ENCODE data around the gene ID3. TPM values are rescaled to one million over a fixed set of nuclear protein-coding genes. Genes with fewer than 3 reads are reported as not detected.

Gene ID3
- total and polyA plus RNA-seq, 2 donors (not counting 3 experiments of a cell fraction or from before 2014, with no cell fraction given), result 277 to 971 TPM

DNA sequence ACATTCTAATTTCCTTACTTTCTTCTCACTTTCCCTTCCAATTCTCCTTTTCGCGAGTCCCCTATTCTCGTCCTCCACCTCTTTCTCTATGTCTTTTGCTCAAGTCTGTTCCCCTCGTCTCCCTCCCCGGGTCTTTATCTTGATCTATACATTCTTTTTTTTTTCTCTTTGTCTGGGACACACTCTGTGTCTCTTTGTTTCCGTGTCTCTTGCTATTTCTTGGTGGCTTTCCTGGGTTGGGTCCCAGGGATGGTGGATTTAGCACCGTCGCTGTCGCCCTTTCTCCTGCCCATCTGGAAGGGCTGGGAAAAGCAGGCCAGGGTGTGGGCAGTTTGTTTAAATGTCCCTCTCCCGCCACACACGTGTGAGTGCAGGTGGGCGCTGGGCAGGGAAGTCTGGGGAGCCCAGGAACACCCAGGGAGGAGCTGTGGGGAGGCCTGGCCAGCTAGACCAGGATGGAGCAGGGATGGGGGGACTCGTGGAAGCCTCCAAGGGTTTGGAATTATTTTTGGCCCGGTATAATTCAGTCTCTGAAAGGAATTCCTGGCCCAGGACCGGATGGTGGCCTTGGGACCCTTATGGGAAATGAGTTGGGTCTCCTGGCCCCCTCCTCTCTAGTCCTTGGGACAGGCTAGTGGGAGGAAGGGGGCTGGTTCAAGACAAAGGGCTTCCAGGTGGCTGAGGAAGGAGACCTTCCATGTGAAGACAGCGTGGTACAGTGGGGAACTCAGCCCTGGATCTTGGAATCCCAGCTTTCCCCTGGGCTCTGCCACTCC, 9.5 kb upstream of the ID3 start:
- intact Hi-C loops (cut with micrococcal nuclease), result no loop called here
- H3K27ac ChIP-seq (ENCODE audit: insufficient read depth, low read depth, low read length), result peak overlapping the region; percentile 47
- H3K9ac ChIP-seq (replicated peaks; ENCODE audit: extremely low read depth, insufficient read depth, low read length), result peak overlapping the region; percentile 90
- dilution Hi-C loops (cut with MboI; ENCODE audit: extremely low pct_ligation_motif_present, low sequenced_read_pairs), result no loop called here
- ChIA-PET CTCF (interaction anchor here (0.5 to 2.8 kb wide), 10 partner anchors 8 to 330 kb away, joined by 3 to 19 read pairs (median 4); partner anchors contain the start of gene ID3), POLR2A (interaction anchor here (1.7 kb wide), 1 partner anchor 12 kb away, joined by 5 read pairs; no protein-coding TSS in a partner anchor)
- H2AFZ ChIP-seq (ENCODE audit: low read depth, low read length), result peak overlapping the region; percentile 87
- H3K9me1 ChIP-seq (replicated peaks; ENCODE audit: control insufficient read depth, extremely low read depth, insufficient read depth, low read length), result no peaks in the 10 kb centered on the region
- H3K36me3 ChIP-seq (ENCODE audit: control insufficient read depth in 2 of 2, extremely low read depth in 1 of 2, insufficient read depth in 2 of 2, low read length in 2 of 2), result no peaks in the 10 kb centered on the region
- DNase-seq (ENCODE audit: low read depth, low spot score) (peak; percentile 34), FAIRE-seq (peak; percentile 24)
- H3K27me3 ChIP-seq (ENCODE audit: control insufficient read depth in 2 of 2, insufficient read depth in 2 of 2, low read length in 2 of 2), result no peaks in the 10 kb centered on the region
- H3K4me1 ChIP-seq (ENCODE audit: control insufficient read depth, extremely low read depth, insufficient read depth, low read length), result peaks cover 7% of the 10 kb centered on the region
- no peaks in the 10 kb centered on the region for H4K20me1 ChIP-seq (replicated peaks; ENCODE audit: control insufficient read depth, extremely low read depth, insufficient read depth, low read length)
- H3K79me2 ChIP-seq (ENCODE audit: control insufficient read depth, insufficient read depth, low read length), result no peaks in the 10 kb centered on the region
- BruUV-seq (replicated peaks), result TSS peak; percentile 49
- H3K9me3 ChIP-seq (replicated peaks; ENCODE audit: control insufficient read depth, insufficient read depth, low read length), result no peaks in the 10 kb centered on the region
- TF ChIP-seq POLR2A (IDR thresholded peaks at IDR 0.05; ENCODE audit: low read depth, low read length), result peak; percentile 37
- no peak for TF ChIP-seq POLR2AphosphoS5 (IDR thresholded peaks at IDR 0.05; ENCODE audit: insufficient read depth, low read depth, low read length)
- H3K4me3 ChIP-seq (replicated peaks in 1 of 3; ENCODE audit: insufficient read depth in 1 of 3, low read depth in 1 of 3, low read length in 3 of 3), result peak overlapping the region; percentile 26 to 51 (median 44)
- H3K4me2 ChIP-seq (ENCODE audit: insufficient read depth, low read length), result peak overlapping the region; percentile 82

DNA sequence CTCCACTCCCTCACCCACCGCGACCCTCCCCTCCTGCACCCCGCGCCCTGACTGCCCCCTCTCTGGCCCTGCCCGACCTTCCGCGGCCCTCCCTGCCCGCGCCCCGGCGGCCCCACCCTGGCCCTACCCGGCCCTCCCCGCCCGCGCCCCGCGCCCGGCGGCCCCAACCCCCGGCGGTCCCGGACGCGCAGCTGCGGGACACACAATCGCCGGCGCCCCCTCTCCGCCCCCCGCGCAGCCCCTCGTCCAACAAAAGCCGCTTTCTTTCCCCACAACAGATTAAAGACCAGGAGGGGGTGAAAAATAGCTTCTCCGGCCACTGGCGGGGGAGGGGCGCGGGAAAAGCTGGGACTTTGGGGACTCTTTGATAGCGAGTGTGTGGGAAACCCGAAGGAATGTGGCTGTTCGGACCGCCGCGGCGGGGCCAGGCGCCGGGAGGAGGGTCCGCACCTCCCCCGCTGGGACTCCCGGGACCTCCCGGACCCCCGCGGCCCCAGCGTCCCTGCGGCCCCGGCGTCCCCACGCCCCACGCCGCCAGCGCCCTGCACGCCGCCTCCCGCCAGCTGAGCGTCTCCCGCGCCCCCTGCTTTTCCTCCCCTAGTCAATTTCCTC, 8.8 kb upstream of the ID3 start:
- POLR2A ChIA-PET, result interaction anchor here (1.7 kb wide), 1 partner anchor 13 kb away, joined by 5 read pairs; no protein-coding TSS in a partner anchor
- TF ChIP-seq FOS (IDR thresholded peaks at IDR 0.05; ENCODE audit: borderline replicate concordance, insufficient read depth, low read length) (no peak), CTCF (IDR thresholded peaks at IDR 0.05; ENCODE audit: extremely low read depth in 1 of 2, insufficient read depth in 1 of 2, low read depth in 1 of 2, low read length in 2 of 2) (no peak), POLR2AphosphoS5 (IDR thresholded peaks at IDR 0.05; ENCODE audit: insufficient read depth, low read depth, low read length) (no peak), MYC (IDR thresholded peaks at IDR 0.05; ENCODE audit: low read depth, low read length) (no peak), JUN (IDR thresholded peaks at IDR 0.05; ENCODE audit: borderline replicate concordance, insufficient read depth, insufficient read length, low read depth) (no peak), POLR2A (IDR thresholded peaks at IDR 0.05; ENCODE audit: low read depth, low read length) (no peak), GATA2 (IDR thresholded peaks at IDR 0.05; ENCODE audit: insufficient read depth, insufficient read length, low read depth, low read length) (no peak), EZH2 (IDR thresholded peaks at IDR 0.05; ENCODE audit: borderline replicate concordance, low read depth, low read length, severe bottlenecking) (no peak)
- TF ChIP-seq, protein P1, sequence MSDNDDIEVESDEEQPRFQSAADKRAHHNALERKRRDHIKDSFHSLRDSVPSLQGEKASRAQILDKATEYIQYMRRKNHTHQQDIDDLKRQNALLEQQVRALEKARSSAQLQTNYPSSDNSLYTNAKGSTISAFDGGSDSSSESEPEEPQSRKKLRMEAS (IDR thresholded peaks at IDR 0.05; ENCODE audit: insufficient read depth, insufficient read length), result no peak
- Histone ChIP-seq H3K4me1 (ENCODE audit: control insufficient read depth, extremely low read depth, insufficient read depth, low read length) (peaks cover 7% of the 10 kb centered on the region), H3K9ac (replicated peaks; ENCODE audit: extremely low read depth, insufficient read depth, low read length) (peak overlapping the region; percentile 90), H2AFZ (ENCODE audit: low read depth, low read length) (peak overlapping the region; percentile 87), H3K4me3 (replicated peaks in 1 of 3; ENCODE audit: insufficient read depth in 1 of 3, low read depth in 1 of 3, low read length in 3 of 3) (peak overlapping the region; percentile 26 to 51 (median 44)), H3K79me2 (ENCODE audit: control insufficient read depth, insufficient read depth, low read length) (no peaks in the 10 kb centered on the region), H3K9me3 (replicated peaks; ENCODE audit: control insufficient read depth, insufficient read depth, low read length) (no peaks in the 10 kb centered on the region), H3K4me2 (ENCODE audit: insufficient read depth, low read length) (peak overlapping the region; percentile 82), H4K20me1 (replicated peaks; ENCODE audit: control insufficient read depth, extremely low read depth, insufficient read depth, low read length) (no peaks in the 10 kb centered on the region), H3K36me3 (ENCODE audit: control insufficient read depth in 2 of 2, extremely low read depth in 1 of 2, insufficient read depth in 2 of 2, low read length in 2 of 2) (no peaks in the 10 kb centered on the region), H3K27me3 (ENCODE audit: control insufficient read depth in 2 of 2, insufficient read depth in 2 of 2, low read length in 2 of 2) (no peaks in the 10 kb centered on the region), H3K27ac (ENCODE audit: insufficient read depth, low read depth, low read length) (peak overlapping the region; percentile 47), H3K9me1 (replicated peaks; ENCODE audit: control insufficient read depth, extremely low read depth, insufficient read depth, low read length) (no peaks in the 10 kb centered on the region)
- DNase-seq (ENCODE audit: low read depth, low spot score), result peak; percentile 34
- dilution Hi-C loops (cut with MboI; ENCODE audit: extremely low pct_ligation_motif_present, low sequenced_read_pairs), result no loop called here
- FAIRE-seq, result peak; percentile 68
- no TSS peak for BruUV-seq (replicated peaks)
- CTCF ChIA-PET, result interaction anchor here (0.8 to 2.8 kb wide), 7 partner anchors 9 to 69 kb away, joined by 3 to 19 read pairs (median 5); partner anchors contain the start of gene ID3
- intact Hi-C loops (cut with micrococcal nuclease), result no loop called here
